Subcutaneous adipose tissue (tissue), 4 donors: ENCODE results near the gene CRYBG2. TPM values are rescaled to one million over a fixed set of nuclear protein-coding genes. Genes with fewer than 3 reads are reported as not detected.

Experiments
- CTCF ChIP-seq: fragments of 450-650 bp; IDR thresholded peaks from one replicate; pipeline ENCODE4 v1.5.1; 2016; ENCODE audit warnings: low read depth, mild to moderate bottlenecking, control low read depth, antibody characterized with exemption, moderate library complexity
- total RNA-seq, 4 donors: library from RNA; depleted of rRNA; stranded (reverse); fragments of >200 nt; gene quantifications; one replicate each; pipeline ENCODE4 v1.1.0, GENCODE V29; 2016

Gene CRYBG2
- total RNA-seq, 4 donors from 2014 or later = not detected

- TF ChIP-seq CTCF = no peak
Observed at GRCh38 chr1:26368006-26368405, 14.1 kb upstream of the CRYBG2 start.

DNA sequence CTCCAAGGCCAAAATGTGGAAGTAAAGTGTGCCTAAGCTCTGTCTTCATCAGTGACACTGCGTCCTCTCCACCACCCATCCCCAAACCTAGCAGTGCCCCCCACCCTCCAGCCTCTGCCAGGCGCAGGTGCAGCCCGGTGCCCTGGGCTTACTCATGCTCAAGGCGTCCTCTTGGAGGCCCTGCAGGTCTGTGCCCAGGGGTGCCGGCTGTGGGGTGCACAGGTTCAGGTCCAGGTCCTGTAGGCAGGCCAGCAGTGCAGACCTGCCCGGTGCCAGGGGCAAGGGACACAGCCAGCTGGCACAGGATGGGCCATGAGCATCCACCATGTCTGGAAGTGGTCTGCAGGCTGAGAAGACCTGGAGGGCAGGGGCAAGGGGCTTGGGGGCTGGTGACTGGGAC is 13.5 kb upstream of the CRYBG2 start:
- TF ChIP-seq CTCF = no peak

DNA sequence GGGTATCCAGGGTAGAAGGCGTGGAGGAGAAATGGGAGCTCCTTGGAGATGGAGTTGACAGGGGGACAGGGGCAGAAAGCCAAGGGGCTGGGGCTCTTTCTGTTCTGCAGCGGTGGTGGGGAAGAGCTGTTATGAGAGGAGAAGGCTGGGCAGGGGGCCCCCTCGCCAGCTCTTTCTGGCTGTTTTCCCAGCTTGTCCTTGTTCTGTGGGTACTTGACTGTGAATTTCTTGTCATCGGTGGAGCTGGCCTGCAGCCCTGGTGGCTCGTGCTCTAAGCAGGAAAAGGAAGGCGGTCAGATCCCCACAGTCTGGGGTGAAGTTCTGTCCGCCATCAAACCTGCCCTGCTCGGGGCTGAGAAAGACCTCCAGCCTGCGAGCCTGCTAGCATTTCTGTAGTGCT is 11.0 kb upstream of the CRYBG2 start:
- TF ChIP-seq CTCF = no peak

- no peak for TF ChIP-seq CTCF
Observed at GRCh38 chr1:26363549-26364448, 9.9 kb upstream of the CRYBG2 start.

DNA sequence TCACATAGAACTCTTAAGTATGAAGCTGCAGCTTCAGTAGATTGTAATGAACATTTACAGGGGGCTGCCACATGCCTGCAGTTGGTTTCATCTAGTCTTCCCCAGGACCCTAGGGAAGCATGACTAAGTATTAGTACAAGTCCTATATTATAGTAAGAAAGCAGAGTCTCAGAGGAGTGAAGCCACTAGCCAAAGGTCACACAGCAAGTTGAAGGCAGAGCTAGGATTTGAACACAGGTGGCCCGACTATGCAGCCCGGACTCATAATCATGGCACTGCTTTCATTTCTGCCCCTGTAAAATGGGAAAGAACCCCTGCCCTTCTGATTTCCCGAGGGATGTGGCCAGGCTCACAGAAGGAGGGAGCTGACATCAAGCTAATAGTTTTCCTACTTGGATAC is 8.4 kb upstream of the CRYBG2 start:
- TF ChIP-seq CTCF = no peak

DNA sequence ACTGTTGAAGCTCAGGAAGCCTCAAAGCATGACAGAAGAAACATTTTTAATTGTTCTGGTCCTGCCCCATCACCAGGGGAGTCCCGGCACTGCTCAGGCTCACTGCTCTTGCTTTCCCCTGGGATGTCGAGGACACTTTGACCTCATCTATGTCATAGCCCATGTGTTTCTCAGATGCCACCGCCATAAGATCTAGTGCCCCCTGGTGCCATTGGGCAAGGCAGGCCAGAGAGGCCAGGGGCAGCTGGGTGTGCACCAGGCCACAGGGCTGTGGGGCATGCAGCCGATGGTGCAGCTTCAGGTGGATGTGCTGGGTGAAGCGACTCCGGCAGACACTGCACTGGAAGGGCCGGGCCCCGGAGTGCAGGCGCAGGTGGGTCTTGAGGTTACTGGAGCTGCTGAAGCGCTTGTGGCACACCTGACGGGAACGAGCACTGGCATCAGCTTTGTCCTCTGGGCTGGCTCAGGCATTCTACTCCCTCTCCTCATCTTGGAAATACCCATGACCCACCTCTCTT is 7.7 kb upstream of the CRYBG2 start:
- no peak for TF ChIP-seq CTCF

DNA sequence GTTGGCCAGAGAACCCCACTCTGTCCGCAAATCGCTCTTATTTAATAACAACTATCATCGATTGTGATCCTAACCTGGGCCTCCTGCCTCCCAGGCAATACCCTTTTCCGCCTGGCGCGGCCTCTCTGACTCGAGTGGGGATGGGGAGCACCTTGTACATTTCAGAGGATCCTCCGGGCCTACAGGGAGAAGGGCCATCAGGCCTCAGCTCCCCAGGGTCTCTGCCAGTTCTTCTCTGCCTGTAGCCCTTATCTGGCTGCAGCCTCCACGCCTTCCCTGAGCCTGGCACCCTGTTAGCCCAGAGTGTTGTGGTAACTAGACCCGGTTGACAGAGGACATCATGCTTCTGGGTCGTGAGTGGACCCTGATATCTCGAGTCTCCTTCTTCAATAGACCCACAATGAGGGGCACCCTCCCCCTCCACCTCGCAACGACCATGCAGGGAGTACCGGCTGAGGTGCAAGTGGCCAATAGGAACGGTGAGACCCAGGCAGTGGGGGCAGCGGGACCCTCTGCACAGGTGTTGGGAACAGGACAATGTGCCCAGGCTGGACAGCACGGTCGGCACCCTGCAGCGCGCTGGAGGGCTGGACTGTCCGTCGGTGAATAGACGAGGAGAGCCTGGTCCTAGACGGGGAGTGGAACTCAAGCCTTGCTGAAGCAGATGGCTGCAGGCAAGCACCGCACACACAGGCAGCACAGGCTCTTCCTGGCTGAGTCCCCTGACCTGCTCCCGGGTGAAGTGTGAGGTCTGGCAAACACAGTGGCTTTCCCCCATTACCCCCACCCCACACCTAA is 7.1 kb upstream of the CRYBG2 start:
- no peak for TF ChIP-seq CTCF
